Left lobe of liver (tissue), 2 donors: Measurements from ENCODE around the gene MRPS6. TPM values are rescaled to one million over a fixed set of nuclear protein-coding genes. Genes with fewer than 3 reads are reported as not detected.

Experiments
- ATAC-seq: fragments of 200-7000 bp; cut with Tn5 transposase; one replicate; pipeline ENCODE4 v1.9.1; 2020; ENCODE audit warnings: mild to moderate bottlenecking, moderate library complexity
- DNase-seq: peaks from one replicate; pipeline ENCODE4 v3.0.0-alpha.2; 2020; ENCODE audit warnings: low spot score
- total RNA-seq: library from RNA; stranded (reverse); gene quantifications from one replicate; pipeline ENCODE4 v1.2.1, GENCODE V29; 2021
- donor health status: DM: no; HTN: no; CAD: no; lungs with moderate emphysema.
- donor health status: DM: no; HTN: yes; CAD: no.

Gene MRPS6
- total RNA-seq, 1 donor from 2014 or later: 26.2 TPM

DNA sequence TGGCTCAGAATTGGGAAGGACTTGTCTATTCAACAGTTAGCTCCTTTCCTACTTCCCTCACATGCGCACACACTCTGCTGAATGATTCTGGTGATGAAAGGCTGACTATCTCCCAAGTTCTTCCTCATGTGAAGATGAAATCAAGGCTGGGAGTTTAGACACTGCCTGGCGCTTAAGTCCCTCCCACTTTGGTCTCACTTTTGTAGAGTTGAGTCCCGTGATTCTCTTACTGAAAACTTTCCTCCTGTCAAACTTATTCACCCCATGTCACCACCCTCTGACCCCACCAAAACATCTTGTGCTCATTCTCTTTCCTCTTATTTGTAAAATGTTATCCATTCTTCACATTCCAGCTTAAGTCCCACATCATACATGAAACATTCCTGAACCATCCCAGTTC lies 8.4 kb upstream of the MRPS6 start:
- DNase-seq (no peak), ATAC-seq (no peak)

DNA sequence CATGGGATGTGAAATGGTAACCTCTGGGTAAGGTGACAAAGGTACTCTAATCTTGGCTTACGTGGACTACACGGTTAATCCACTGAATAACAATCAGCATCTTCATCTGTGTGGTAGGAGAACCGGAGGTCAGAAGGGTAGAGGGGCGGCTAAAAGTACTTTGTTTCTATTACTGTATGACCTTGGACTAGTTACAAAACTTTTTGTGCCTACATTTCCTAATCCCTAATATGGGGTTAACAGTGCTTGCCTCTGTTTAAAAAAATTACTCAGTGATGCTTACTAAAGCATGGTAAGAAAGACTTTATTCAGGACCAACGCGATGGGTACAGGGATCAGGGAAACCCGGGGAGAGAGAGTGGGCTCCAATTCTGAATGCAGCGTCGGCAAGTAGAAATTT lies 1.7 kb upstream of the MRPS6 start:
- no peak for DNase-seq
- no peak for ATAC-seq

- ATAC-seq: peak; percentile 37
- DNase-seq: no peak
Observed at GRCh38 chr21:34072145-34073031, 990 bp upstream of the MRPS6 start.

- DNase-seq (peak; percentile 66), ATAC-seq (peak; percentile 63)
Observed at GRCh38 chr21:34073749-34074282, 438 bp downstream of the MRPS6 start.

DNA sequence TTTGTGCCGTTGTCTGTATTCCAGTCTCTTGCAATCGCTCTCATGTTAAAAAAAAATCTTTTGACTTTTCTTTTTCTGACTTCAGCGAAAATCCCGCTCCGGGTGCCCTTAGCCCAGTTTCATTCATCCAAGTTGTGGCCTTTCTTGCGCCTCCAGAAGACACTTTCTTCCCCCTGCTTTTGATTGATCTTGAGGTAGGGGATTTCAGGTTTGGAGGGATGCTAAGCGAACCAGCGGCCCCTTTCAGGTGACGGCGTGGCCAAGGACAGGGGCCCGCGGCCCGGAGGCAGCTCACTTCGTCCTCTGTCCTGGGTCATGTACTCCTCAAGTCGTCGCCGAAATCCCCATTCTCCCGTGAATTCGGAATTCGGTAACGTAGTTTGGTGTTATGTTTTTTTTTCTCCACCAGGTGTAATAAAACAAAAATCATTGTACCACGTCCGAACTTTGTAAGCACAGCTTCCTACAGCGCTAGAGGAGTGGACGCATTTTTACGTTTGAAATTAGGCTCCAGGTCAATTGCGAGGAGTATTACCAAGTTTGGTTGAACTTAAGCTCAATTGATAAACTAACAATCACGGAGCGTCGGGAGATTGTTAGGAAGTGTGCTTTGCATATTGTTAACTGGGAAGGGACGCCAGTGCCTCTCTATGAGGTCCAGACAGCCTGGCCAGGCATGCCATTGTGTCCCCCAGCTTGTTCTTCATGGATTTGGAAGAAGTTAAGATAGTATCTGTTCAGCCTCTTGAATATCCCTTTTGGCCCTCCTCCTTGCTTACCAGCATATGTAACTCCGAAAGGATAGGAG lies 1.1 kb downstream of the MRPS6 start:
- DNase-seq (no peak), ATAC-seq (no peak)

DNA sequence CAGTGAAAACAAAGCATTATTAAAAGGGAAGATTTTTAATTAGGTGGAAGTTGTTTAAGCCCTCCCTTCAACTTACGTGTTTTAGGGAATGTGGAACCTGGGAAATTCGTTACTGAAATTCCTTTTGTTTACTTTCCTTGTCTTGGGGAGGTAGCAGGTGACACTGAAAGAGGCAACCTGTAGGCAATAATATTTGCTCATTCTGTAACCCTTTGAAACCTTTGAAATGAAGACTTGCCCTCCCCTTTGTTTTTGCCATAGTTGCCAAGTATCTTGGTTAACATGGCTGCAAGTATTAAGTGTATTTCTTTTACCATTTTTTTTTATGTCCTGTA lies 1.7 kb downstream of the MRPS6 start:
- ATAC-seq (no peak), DNase-seq (no peak)

DNA sequence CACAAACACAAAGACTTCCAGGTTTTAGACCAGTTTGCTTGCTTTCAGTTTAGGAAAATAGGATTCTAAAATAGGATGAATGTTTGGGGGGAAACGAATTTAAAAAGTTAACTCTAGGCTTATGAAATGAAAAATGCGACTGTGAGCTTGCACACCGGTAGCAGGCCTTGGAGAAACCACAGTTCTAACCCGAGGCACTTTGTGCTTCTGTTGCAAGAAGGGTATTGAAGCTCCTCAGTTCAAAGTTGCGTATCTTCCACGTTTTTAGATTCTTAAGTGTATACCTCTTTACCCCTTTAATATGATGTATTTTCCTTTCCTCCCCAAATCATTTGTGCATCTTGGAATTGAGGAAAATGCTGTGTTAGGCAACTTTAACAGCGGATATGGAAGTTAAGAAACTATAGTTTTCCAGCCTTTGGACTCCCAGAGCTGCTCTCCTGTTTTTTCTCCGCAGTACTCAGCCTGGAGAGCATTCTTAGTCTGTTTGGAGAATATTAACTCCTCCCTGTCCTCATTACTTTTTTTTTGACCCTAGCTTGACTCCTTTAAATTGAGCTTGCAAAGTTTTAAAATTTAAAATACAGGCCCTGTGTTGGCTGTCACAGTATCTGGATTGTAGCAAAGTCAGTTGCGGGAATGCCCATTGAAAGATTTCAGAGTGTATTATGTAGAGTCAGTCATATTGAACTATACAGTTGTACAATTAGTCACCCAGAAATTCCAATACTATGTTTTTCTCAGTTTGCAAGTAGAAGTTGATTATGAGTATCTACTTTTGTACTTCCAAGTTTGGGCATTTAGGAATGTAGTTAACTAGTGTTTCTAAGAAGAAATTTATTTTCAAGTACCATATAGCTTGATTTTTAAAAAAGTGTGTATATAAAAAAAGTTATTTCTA lies 2.6 kb downstream of the MRPS6 start:
- no peak for DNase-seq
- no peak for ATAC-seq

GRCh38 chr21:34076835-34077234 lies 3.5 kb downstream of the MRPS6 start:
- ATAC-seq: no peak
- no peak for DNase-seq

DNA sequence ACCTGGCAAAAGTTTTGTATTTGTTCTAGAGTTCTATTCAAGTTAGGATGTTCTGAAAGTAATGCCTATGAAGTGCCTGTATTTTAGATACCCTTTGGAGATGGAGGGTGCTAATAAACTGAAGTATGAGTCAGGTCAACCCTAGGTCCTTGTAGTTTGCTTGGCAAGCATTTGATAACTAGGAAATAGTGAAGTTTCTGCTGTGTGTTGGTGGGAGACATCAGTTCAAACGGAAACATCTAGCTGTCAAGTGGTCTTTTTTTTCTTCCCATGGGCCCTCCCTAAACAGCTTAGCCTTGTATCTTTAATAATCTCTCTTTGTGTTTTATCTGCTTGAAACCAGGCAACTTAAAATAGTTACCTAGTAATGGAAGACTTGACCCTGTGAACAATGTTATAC lies 4.5 kb downstream of the MRPS6 start:
- ATAC-seq (no peak), DNase-seq (no peak)

DNA sequence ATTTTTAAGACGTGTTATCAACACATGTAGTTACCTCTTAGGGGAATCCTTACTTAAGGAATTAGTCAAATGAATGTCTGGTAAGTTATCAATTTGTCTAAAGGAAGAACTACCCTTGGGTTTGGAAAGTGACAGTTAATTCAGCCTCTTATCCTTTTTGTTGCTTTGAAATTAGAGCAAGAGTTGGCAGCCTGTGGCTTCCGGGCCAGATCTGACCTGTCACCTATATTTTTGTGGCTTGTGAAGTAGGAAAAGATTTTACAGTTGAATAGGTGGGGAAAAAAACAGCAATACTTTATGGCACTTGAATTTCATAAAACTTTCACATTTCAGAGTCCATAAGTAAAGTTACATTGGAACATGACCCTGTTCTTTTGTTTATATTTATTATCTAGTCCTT lies 5.5 kb downstream of the MRPS6 start:
- DNase-seq (no peak), ATAC-seq (peak; percentile 71)

GRCh38 chr21:34080710-34081109 lies 7.3 kb downstream of the MRPS6 start:
- ATAC-seq: no peak
- no peak for DNase-seq

GRCh38 chr21:34082769-34083168 lies 9.4 kb downstream of the MRPS6 start:
- ATAC-seq (peak; percentile 31), DNase-seq (no peak)

GRCh38 chr21:34083357-34083756 lies 10.0 kb downstream of the MRPS6 start:
- no peak for DNase-seq
- no peak for ATAC-seq

DNA sequence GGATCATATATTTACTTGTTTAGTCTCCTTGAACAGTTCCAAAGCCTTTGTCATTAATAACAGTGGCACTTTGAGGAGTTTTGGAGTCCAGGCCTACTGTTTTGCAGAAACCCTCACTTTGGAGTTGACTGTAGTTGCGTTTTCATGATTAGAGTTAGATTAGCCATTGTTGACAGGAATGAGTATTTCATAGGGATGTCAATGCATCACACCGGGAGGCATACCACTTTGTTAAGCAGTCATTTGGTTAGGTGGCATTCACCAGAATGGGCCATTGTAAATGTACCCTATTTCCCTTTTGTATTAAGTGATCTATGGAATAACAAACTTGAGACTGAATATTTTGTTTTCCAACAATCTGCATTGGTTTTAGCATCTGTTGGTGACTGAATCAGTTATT lies 11.8 kb downstream of the MRPS6 start:
- DNase-seq (no peak), ATAC-seq (no peak)

GRCh38 chr21:34086887-34087306 lies 13.5 kb downstream of the MRPS6 start:
- ATAC-seq (peak; percentile 25), DNase-seq (no peak)

GRCh38 chr21:34088752-34089151 lies 15.4 kb downstream of the MRPS6 start:
- ATAC-seq: no peak
- no peak for DNase-seq

GRCh38 chr21:34091032-34091431 lies 17.7 kb downstream of the MRPS6 start:
- ATAC-seq (no peak), DNase-seq (no peak)

DNA sequence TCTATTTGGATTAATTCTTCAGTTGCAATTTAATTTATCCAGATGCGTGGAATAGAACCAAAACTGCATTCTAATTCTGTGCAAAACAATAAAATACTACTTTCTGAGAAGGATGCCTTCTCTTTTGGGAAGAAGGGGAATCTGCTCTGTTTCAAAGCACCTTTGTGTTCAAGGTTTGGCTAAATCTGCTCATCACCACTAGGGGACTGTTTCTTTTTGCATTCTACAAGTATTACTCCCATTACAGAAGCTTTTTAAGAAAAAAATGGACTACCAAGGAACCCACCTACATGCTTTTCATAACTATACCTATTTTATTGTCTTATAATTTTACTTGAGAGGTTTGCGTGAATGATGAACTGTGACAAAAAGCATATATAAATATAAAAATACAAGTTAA lies 18.2 kb downstream of the MRPS6 start:
- DNase-seq (no peak), ATAC-seq (no peak)

GRCh38 chr21:34092262-34092921 lies 19.0 kb downstream of the MRPS6 start:
- DNase-seq (no peak), ATAC-seq (no peak)

DNA sequence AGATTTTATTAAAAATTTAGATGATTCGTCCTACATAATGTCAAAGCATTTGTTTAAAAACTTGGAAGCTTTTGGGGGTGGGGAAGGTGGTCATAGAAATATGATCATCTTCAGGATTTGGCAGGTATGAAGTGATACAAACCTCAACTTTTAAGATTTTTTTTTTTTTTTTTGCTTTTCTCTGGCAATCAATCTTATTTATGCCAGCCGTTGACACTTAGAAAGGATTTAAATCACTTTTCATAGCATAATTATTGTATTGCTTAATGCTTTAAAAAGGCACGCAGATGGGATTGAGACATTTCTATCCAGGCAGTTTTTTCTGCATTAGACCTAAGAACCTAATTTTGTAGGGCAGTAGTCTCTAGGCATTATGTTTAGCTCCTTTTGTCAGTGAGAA lies 19.7 kb downstream of the MRPS6 start:
- DNase-seq: no peak
- no peak for ATAC-seq
